ENCODE results near the gene RELN. TPM values are rescaled to one million over a fixed set of nuclear protein-coding genes. Genes with fewer than 3 reads are reported as not detected.

Gene RELN
- total RNA-seq, 2 donors from 2014 or later, result not detected

DNA sequence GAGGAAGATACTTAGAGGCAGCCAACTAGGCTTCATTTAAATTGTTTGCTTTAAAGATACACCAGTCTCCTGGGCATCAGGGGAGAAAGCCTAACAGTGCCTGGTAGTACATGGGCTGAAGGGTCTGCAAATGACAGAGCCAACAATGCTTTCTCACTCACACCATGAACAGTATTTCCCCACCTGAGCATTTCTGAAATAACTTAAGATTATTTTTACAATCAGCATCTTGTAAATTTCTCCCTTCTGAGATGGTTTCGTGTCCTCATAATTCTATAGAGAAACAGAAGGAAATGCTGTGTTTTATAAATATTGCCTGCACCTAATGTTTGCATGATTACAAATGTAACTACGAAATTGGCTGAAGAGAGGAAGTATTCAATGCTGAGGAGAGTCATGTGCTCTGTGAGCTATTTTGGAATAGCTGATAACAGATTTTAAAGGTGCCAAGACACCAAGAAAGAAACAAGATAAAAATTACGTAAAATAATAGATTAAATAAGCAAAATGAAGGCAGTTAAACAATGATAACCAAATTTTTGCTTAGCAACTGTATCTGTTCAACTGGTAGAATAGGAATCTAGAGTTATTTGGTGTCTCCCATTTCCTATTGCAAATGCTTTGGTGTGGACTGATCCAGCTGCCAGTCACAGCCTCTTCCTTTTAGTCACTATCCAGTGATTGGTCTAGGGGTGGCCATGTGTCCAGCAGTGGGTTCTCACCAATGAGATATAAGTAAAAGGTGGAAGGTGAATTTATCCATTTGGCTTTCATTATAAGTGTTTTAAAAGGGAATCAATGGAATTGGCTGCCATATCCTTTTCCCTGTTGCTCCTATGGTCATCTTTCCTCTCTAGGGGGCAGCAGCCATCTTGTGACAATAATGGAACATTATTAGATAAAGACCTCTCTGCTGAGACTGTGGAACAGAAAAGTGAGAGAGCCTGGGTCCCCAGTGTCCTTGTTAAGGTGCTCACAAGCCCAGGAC is 375.5 kb downstream of the RELN start:
- no peaks in the 10 kb centered on the region for H3K4me1 Mint-ChIP-seq (ENCODE audit: low read depth in 2 of 2)
- H3K9me3 Mint-ChIP-seq, result no peaks in the 10 kb centered on the region
- ATAC-seq, result no peak
- DNase-seq (ENCODE audit: low spot score), result no peak
- no peaks in the 10 kb centered on the region for H3K27me3 Mint-ChIP-seq
- H3K36me3 Mint-ChIP-seq, result no peaks in the 10 kb centered on the region
- no peak overlapping the region for H3K27ac Mint-ChIP-seq
- H3K4me3 Mint-ChIP-seq, result no peak overlapping the region

DNA sequence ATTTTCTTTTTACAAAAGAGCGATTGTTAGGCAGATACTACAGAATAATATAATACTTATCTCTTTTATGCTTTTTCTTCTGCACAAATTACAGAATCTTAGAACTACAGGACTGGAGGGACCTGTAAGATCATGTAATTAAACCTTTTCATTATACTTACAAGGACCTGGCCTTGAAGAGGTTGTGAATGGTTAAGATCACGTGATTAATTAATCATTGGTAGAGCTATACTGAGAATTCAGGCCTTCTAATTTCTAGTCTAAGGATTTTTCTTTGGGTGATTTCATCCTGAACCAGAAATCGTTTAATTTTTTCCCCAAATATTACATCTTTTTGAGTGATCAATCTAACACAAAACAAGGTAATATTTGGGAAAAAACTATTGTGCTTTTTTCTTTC is 379.7 kb downstream of the RELN start:
- no peaks in the 10 kb centered on the region for H3K36me3 Mint-ChIP-seq
- no peak overlapping the region for H3K27ac Mint-ChIP-seq
- no peak for ATAC-seq
- no peaks in the 10 kb centered on the region for H3K27me3 Mint-ChIP-seq
- DNase-seq (ENCODE audit: low spot score), result no peak
- no peaks in the 10 kb centered on the region for H3K9me3 Mint-ChIP-seq
- H3K4me1 Mint-ChIP-seq (ENCODE audit: low read depth in 2 of 2), result no peaks in the 10 kb centered on the region
- no peak overlapping the region for H3K4me3 Mint-ChIP-seq

DNA sequence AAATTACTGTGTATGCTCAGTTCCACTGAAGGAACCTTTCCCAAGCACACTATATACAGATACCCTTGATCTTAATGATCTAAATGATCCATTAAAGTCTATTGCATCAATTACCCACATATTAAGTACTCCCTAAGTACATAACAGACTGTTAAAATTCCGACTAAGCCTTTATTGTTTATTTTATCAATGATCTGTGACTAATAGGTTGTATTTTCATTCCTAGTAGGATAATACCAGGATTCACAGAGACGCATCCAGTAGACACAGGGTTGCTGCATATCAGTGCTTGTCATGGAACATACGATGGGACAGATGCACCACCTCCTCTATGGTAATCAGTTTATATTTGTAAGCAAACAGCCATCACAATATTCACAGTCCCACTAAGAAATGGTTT is 383.8 kb downstream of the RELN start:
- Mint-ChIP-seq H3K36me3 (no peaks in the 10 kb centered on the region), H3K9me3 (peaks cover 5% of the 10 kb centered on the region), H3K27me3 (no peaks in the 10 kb centered on the region)

DNA sequence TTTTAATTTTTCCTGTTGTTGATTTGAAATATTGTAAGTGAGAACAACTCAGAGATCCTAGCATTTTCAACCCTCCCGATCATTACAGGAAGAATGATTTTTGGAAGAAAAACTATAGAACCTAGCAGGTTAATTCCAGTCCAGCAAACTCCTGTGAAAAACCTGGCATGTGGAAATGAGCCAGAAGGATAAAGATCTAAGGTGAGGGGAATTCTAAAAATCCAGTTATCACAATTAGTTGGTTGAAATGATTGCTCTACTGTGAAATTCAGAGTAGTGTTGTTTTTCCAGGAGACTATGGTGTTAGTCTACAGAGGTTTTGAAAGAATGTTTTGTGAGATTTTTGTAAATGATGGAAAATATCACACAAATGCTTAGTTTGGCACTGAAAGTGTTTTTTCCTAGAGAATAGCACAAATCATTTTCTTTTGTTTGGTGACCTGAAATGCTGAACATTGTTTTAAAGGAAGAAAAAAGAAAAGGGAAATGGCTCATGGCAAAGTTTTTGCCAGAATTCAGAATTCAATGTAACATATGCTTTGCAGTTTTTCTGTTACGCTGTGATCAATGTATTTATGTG is 391.0 kb downstream of the RELN start:
- DNase-seq (ENCODE audit: low spot score), result no peak

More for the DNA sequence above, 383.8 kb downstream of the RELN start:
- Mint-ChIP-seq H3K4me1 (ENCODE audit: low read depth in 2 of 2) (no peaks in the 10 kb centered on the region), H3K27ac (no peak overlapping the region), H3K4me3 (no peak overlapping the region)
- DNase-seq (ENCODE audit: low spot score) (no peak), ATAC-seq (no peak)

DNA sequence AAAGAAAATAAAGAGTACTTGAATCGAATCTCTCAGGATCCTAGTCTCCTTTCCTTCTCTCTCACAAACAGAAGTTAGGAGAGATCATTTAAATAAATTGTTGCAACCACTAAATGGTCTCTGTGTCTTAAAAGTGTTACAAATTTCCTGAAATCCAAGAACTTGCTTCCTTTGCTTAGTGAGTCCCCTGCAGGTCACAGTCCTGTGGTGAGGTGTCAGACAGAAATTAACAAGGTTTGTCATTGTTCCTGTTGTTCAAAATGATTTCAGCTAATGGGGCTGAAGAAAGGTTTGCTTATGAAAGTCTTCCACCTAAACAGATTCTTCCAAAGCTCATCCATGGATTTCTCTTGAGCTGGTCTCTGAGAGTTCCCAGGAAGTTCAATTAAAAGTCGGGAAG is 391.9 kb downstream of the RELN start:
- H3K4me3 Mint-ChIP-seq, result no peak overlapping the region
- peaks cover 5% of the 10 kb centered on the region for H3K9me3 Mint-ChIP-seq
- ATAC-seq (no peak), DNase-seq (ENCODE audit: low spot score) (no peak)
- H3K36me3 Mint-ChIP-seq, result no peaks in the 10 kb centered on the region
- H3K27ac Mint-ChIP-seq, result no peak overlapping the region
- H3K4me1 Mint-ChIP-seq (ENCODE audit: low read depth in 2 of 2), result no peaks in the 10 kb centered on the region
- H3K27me3 Mint-ChIP-seq, result peaks cover 2 to 12% of the 10 kb centered on the region in 2 donors

More for the DNA sequence above, 391.0 kb downstream of the RELN start:
- peaks cover 5% of the 10 kb centered on the region for H3K9me3 Mint-ChIP-seq
- no peaks in the 10 kb centered on the region for H3K4me1 Mint-ChIP-seq (ENCODE audit: low read depth in 2 of 2)
- no peak overlapping the region for H3K27ac Mint-ChIP-seq
- no peaks in the 10 kb centered on the region for H3K36me3 Mint-ChIP-seq
- H3K4me3 Mint-ChIP-seq, result no peak overlapping the region
- ATAC-seq, result no peak
- H3K27me3 Mint-ChIP-seq, result peaks cover 2 to 12% of the 10 kb centered on the region in 2 donors

DNA sequence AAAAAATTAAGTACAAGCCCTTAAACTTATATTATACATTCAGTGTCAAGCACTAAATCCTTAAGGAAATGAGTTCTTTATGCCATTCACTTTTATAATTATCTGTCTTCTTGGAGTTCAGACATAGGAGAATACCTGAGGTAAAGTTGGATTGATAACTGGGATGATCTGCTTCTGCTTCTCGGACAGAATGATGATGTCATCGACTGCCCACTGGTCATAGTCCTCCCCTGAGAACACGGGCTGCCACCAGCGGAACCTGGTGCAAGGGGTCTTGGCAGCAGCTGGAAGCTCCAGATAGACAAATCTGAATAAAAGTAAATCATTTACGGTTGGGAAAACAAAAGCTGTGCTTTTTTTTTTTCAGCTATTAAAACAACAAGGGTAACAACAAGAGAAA is 395.3 kb downstream of the RELN start:
- no peak for ATAC-seq
- Mint-ChIP-seq H3K4me3 (no peak overlapping the region), H3K27ac (no peak overlapping the region), H3K9me3 (no peaks in the 10 kb centered on the region), H3K4me1 (ENCODE audit: low read depth in 2 of 2) (no peaks in the 10 kb centered on the region), H3K36me3 (no peaks in the 10 kb centered on the region), H3K27me3 (peaks cover 4 to 14% of the 10 kb centered on the region in 2 donors)
- DNase-seq (ENCODE audit: low spot score), result no peak

DNA sequence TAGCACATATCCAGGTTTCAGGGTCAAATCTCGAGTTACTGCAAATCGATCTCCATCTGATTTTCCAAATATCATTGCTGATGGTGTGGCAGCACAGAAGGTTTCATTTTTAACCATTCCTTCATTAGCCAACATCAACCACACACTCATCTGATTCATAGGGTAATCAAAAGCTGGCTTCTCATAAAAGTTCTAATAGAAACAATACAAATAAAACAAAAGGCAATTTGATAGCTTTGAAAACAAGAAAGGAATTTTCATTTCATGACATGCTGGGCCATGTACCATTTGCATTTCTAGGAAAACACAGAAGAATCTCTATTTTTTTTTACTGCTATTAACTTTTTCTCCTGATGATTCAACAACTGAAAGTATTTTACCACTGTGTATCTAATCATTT is 395.8 kb downstream of the RELN start:
- DNase-seq (ENCODE audit: low spot score), result no peak
- Mint-ChIP-seq H3K4me1 (ENCODE audit: low read depth in 2 of 2) (no peaks in the 10 kb centered on the region), H3K36me3 (no peaks in the 10 kb centered on the region), H3K4me3 (no peak overlapping the region), H3K27me3 (peaks cover 4 to 13% of the 10 kb centered on the region in 2 donors), H3K27ac (no peak overlapping the region), H3K9me3 (no peaks in the 10 kb centered on the region)
- no peak for ATAC-seq

DNA sequence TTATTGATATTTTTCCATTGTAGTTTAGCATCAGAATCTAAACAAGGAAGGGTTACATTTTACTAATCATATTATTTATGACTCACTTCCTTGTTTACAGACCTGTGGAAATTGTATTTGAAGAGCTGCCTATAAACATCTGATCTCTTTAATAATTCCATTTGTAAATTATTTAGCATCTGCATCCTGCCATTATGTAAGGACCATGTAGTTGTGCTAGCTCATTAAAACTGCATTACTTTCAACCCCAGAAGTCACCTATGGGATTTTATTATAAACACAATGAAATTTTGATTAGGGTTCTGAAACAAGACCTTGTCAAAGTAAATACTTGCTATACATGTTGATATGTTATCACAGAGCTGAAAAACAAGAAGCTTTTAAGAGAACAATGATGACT is 396.6 kb downstream of the RELN start:
- H3K4me3 Mint-ChIP-seq, result no peak overlapping the region
- DNase-seq (ENCODE audit: low spot score), result no peak
- H3K4me1 Mint-ChIP-seq (ENCODE audit: low read depth in 2 of 2), result no peaks in the 10 kb centered on the region
- no peak for ATAC-seq
- H3K36me3 Mint-ChIP-seq, result no peaks in the 10 kb centered on the region
- H3K9me3 Mint-ChIP-seq, result no peaks in the 10 kb centered on the region
- peaks cover 6 to 13% of the 10 kb centered on the region in 2 donors for H3K27me3 Mint-ChIP-seq
- H3K27ac Mint-ChIP-seq, result no peak overlapping the region

DNA sequence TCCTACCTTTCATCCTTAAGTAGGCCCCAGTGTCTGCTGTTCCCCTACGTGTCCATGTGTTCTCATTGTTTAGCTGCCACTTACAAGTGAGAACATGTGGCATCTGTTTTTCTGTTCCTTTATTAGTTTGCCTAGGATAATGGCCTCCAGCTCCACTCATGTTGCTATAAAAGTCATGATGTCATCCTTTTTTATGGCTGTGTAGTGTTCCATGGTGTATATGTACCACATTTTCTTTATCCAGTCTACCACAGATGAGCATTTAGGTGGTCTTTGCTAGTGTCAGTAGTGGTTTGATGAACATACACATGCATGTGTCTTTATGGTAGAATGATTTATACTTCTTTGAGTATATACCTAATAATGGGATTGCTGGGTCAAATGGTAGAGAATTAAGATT is 397.3 kb downstream of the RELN start:
- peaks cover 6 to 17% of the 10 kb centered on the region in 2 donors for H3K27me3 Mint-ChIP-seq
- ATAC-seq (no peak), DNase-seq (ENCODE audit: low spot score) (no peak)
- no peak overlapping the region for H3K27ac Mint-ChIP-seq
- no peaks in the 10 kb centered on the region for H3K9me3 Mint-ChIP-seq
- H3K4me1 Mint-ChIP-seq (ENCODE audit: low read depth in 2 of 2), result no peaks in the 10 kb centered on the region
- no peaks in the 10 kb centered on the region for H3K36me3 Mint-ChIP-seq
- H3K4me3 Mint-ChIP-seq, result no peak overlapping the region

DNA sequence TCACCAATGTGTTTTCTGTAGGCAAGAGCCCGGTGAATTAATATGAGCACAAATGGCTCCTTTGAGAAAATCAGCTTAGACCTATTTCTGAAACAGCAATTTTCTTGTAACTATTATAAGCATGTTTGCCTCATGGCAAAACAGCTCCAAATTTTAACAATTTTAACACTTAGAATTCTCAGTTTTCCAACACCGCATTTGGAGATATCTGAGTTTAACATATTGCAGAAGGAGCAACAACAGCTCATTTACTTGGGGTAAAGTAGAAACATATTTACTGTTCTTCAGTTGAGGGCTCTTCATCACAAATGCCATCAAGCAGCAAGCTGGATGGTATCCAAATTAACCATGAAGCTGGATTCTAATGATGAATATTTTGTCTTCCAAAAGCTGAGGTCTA is 409.4 kb downstream of the RELN start:
- DNase-seq (ENCODE audit: low spot score) (no peak), ATAC-seq (no peak)
- H3K36me3 Mint-ChIP-seq, result no peaks in the 10 kb centered on the region
- H3K27ac Mint-ChIP-seq, result no peak overlapping the region
- H3K9me3 Mint-ChIP-seq, result no peaks in the 10 kb centered on the region
- peaks cover 13 to 40% of the 10 kb centered on the region in 2 donors for H3K27me3 Mint-ChIP-seq
- no peak overlapping the region for H3K4me3 Mint-ChIP-seq
- no peaks in the 10 kb centered on the region for H3K4me1 Mint-ChIP-seq (ENCODE audit: low read depth in 2 of 2)

DNA sequence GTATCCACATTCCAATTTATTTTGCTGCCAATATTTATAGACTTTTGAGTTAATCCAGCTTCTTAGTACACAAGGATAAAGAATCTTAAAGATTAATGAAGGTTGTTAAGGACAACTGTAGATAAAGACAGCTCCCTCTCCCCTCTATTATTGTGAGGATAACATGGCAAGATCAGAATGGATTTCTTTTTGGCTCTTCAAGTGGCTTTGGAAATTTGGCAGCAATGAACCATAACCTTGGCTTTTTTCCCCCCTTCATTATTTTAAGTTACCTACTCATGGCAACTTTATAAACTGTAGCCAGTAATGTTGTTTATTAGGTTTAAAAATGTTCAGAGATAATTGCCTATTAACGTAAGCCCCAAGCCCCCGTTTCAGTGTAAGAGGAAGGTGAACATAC is 412.4 kb downstream of the RELN start:
- ATAC-seq (no peak), DNase-seq (ENCODE audit: low spot score) (no peak)
- Mint-ChIP-seq H3K9me3 (no peaks in the 10 kb centered on the region), H3K27me3 (peaks cover 10 to 29% of the 10 kb centered on the region in 2 donors), H3K4me3 (no peak overlapping the region), H3K36me3 (no peaks in the 10 kb centered on the region), H3K4me1 (ENCODE audit: low read depth in 2 of 2) (no peaks in the 10 kb centered on the region), H3K27ac (no peak overlapping the region)

DNA sequence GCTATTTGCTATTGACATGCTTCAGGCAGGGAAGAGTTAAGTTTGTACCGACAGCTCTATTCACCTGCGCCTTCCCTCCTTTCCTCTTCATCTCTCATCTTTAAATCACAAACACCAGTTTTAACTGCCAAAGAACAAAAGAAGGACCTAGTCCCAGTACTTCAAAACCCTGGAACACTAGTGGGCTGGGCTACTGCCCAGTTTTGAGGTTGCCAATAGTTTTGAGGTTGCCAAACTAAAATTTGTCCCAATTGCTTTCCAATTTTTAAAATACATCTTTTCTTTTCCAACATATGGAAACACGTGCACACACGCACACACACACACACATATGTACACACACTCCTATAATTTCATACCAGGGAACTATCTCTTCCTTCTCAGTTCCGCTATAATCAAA is 412.8 kb downstream of the RELN start:
- Mint-ChIP-seq H3K27ac (no peak overlapping the region), H3K4me3 (no peak overlapping the region), H3K36me3 (no peaks in the 10 kb centered on the region), H3K4me1 (ENCODE audit: low read depth in 2 of 2) (no peaks in the 10 kb centered on the region), H3K27me3 (peaks cover 12 to 33% of the 10 kb centered on the region in 2 donors), H3K9me3 (no peaks in the 10 kb centered on the region)
- DNase-seq (ENCODE audit: low spot score), result no peak
- ATAC-seq, result no peak

DNA sequence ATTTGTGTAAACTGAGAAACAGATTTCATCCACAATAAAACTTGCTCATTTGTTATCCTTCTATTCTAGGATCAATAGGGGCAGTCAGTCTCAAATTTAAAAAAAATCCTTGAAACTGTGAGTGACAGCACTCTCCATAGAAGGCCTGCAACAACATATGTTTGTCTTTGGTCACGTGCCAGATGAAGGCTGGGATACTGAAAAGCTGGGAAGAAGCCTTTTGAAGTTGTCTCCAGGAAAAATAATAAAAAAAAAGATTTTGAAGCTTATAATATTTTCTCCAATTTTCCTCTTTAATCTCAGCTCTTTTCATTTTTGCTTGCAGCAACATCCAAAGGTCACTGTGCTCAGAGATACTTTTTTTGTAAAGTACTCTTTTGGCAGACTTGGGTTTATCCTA is 414.9 kb downstream of the RELN start:
- Mint-ChIP-seq H3K36me3 (no peaks in the 10 kb centered on the region), H3K27me3 (peaks cover 9 to 26% of the 10 kb centered on the region in 2 donors), H3K4me3 (no peak overlapping the region), H3K27ac (no peak overlapping the region), H3K9me3 (no peaks in the 10 kb centered on the region), H3K4me1 (ENCODE audit: low read depth in 2 of 2) (no peaks in the 10 kb centered on the region)
- DNase-seq (ENCODE audit: low spot score) (no peak), ATAC-seq (no peak)

DNA sequence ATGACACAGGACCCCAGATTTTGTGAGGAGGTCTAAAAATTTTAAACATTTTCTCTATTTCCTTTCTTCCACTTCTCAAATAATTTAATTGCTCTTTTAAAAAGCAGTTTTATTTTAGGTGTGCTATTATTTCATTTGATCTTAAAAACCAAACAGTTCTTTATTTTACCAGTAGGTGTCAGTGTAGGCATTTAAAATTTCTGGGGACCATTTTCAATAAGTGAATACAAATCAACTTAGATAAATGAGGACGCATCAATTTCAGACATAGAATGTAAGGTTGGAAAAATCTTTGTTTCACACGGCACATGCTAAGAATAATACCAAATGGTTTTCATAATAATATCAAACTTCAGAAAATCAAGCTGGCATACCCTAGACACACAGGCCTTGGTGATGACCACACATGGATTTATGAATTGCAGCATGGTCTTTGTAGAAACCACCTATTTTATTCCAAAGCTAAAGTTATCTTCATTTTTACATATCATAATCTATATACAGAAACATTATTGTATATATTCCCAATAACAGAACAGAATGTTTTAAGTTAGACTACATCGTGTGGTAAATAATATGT is 415.9 kb downstream of the RELN start:
- no peak overlapping the region for H3K27ac Mint-ChIP-seq
- DNase-seq (ENCODE audit: low spot score), result no peak

More for the DNA sequence above, 415.9 kb downstream of the RELN start:
- Mint-ChIP-seq H3K27me3 (peaks cover 9 to 18% of the 10 kb centered on the region in 2 donors), H3K4me3 (no peak overlapping the region), H3K36me3 (no peaks in the 10 kb centered on the region), H3K9me3 (no peaks in the 10 kb centered on the region), H3K4me1 (ENCODE audit: low read depth in 2 of 2) (no peaks in the 10 kb centered on the region)
- ATAC-seq, result no peak

Measured in natural killer cell treated with Interleukin-12 subunit alpha and Interleukin-12 subunit beta and Interleukin-15 and Interleukin-18, amount 100 ng/mL, for 72 hours (primary cell).